ENCODE measurements around the gene PAMR1. TPM values are rescaled to one million over a fixed set of nuclear protein-coding genes. Genes with fewer than 3 reads are reported as not detected.

The PAMR1 gene
- total RNA-seq, 2 donors from 2014 or later: not detected

DNA sequence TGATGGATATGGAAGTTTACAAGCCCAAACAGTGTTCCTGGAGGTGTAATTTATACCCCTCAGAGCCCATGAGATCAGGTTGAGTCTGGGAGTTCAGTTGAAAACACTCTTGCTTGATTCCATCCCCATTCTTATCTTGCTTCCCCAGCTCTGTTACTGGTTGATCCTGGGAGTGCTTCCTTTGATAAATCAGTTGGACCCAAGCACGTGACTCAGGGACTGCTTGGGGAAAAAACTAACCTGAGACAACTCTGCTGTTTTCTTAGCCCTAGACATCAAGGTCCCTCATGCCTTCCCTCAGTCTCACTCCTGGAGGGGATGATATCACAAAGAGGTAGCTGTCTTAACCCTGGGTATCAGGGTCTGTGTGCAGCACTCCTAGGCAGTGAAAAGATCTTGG lies 71.1 kb downstream of the PAMR1 start:
- Mint-ChIP-seq H3K27me3 (peaks cover 39% of the 10 kb centered on the region), H3K4me3 (no peak overlapping the region), H3K4me1 (no peaks in the 10 kb centered on the region), H3K27ac (no peak overlapping the region), H3K36me3 (ENCODE audit: low read depth) (peaks cover 2% of the 10 kb centered on the region)
- no peaks in the 10 kb centered on the region for H3K9me3 ChIP-seq (ENCODE audit: control insufficient read depth, low read length, poor library complexity, severe bottlenecking)
- DNase-seq (no peak), ATAC-seq (no peak)

DNA sequence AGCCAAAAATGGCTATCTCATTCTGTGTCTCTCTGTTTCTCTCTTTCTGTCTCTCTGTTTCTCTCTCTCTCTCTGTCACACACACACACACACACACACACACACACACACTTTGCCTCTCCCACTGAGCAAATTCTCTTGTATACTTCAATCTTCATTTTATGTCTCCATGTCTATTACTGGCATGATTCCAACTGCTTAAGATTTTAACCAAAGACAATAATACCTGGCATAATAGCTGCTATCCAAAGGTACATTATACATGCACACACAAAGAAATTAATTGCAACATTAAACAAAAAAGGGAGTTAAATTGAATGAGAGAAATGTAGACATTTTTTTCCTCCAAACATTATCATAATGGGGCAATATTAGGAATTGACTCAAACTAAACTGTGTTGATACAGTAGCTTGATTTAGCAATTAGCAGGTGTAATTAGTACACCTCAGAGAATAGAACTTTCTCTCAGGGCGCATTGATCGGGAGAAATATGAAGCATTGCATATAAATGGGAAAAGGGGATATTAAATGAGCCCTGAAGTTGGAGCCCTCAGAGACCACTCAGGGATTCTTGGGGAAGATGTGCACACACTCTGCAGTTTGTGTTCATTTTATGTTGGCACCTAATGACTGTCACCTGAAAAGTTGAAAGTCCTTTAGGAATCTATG lies 88.7 kb downstream of the PAMR1 start:
- Mint-ChIP-seq H3K36me3 (ENCODE audit: low read depth) (no peaks in the 10 kb centered on the region), H3K27ac (no peak overlapping the region), H3K27me3 (peaks cover 79% of the 10 kb centered on the region), H3K4me3 (no peak overlapping the region), H3K4me1 (no peaks in the 10 kb centered on the region)
- DNase-seq: no peak
- ATAC-seq: no peak
- no peaks in the 10 kb centered on the region for H3K9me3 ChIP-seq (ENCODE audit: control insufficient read depth, low read length, poor library complexity, severe bottlenecking)

DNA sequence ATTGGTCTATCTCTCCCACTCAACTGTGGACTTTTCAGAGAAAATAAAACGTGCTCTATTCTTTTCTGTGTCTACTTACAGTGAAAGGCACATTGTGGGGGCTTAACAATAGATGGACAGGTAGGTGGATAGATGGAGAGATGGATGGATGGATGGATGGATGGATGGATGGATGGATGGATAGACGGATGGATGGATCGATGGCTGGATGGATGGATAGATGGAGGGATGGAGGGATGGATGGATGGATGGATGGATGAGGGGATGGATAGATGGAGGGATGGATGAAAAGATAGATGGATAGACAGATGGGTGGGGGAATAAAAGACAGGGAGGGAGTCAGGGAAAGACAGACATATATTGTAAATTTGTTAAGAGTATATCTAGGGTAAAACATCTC lies 91.8 kb downstream of the PAMR1 start:
- H3K27me3 Mint-ChIP-seq: peaks cover 80% of the 10 kb centered on the region
- H3K9me3 ChIP-seq (ENCODE audit: control insufficient read depth, low read length, poor library complexity, severe bottlenecking): no peaks in the 10 kb centered on the region
- no peak overlapping the region for H3K27ac Mint-ChIP-seq
- H3K4me1 Mint-ChIP-seq: peaks cover 2% of the 10 kb centered on the region
- H3K36me3 Mint-ChIP-seq (ENCODE audit: low read depth): peaks cover 3% of the 10 kb centered on the region
- no peak overlapping the region for H3K4me3 Mint-ChIP-seq
- ATAC-seq (no peak), DNase-seq (no peak)

DNA sequence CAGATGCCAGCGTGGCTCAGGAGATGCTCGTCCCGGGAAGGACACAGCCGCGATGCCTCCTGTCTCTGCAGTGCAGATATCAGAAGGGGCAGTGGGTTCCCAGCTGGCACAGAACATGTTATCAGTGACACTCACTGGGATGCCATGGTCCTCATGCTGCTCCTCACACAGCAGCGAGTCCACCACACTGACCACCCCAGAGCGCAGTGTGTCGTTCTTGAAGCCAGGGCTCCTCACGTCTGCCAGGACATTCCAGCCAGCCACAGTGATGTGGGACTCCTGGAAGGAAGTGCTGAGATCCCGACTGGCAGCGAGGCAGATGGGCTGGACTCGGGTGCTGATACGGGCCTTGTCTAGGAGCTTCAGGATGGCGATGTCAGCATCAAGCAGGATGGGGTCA lies 93.0 kb downstream of the PAMR1 start:
- no peaks in the 10 kb centered on the region for H3K9me3 ChIP-seq (ENCODE audit: control insufficient read depth, low read length, poor library complexity, severe bottlenecking)
- H3K27me3 Mint-ChIP-seq: peaks cover 80% of the 10 kb centered on the region
- DNase-seq (no peak), ATAC-seq (no peak)
- no peak overlapping the region for H3K4me3 Mint-ChIP-seq
- H3K27ac Mint-ChIP-seq: no peak overlapping the region
- peaks cover 2% of the 10 kb centered on the region for H3K4me1 Mint-ChIP-seq
- H3K36me3 Mint-ChIP-seq (ENCODE audit: low read depth): peaks cover 3% of the 10 kb centered on the region

DNA sequence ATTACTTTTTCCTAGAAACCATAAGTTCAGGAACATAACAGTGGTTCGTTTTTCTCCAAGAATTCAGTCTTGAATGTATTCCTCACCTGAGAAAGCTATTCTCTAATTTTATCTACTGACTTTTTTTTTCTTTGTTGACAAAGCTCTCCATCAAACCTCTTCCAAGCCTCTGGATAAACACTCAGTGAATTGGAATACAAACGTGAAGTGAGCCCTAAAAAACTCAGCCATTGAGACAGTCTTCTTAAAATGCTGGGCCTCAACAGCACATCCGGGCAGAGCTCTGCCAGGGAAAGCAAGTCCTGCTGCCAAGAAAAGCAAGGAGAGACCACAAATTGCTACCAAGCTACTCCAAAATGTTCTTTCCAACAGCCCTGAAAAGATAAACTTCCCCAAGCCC lies 98.3 kb downstream of the PAMR1 start:
- no peak overlapping the region for H3K4me3 Mint-ChIP-seq
- no peak overlapping the region for H3K27ac Mint-ChIP-seq
- no peaks in the 10 kb centered on the region for H3K9me3 ChIP-seq (ENCODE audit: control insufficient read depth, low read length, poor library complexity, severe bottlenecking)
- DNase-seq (no peak), ATAC-seq (no peak)
- peaks cover 3% of the 10 kb centered on the region for H3K36me3 Mint-ChIP-seq (ENCODE audit: low read depth)
- peaks cover 5% of the 10 kb centered on the region for H3K4me1 Mint-ChIP-seq
- H3K27me3 Mint-ChIP-seq: peaks cover 93% of the 10 kb centered on the region

DNA sequence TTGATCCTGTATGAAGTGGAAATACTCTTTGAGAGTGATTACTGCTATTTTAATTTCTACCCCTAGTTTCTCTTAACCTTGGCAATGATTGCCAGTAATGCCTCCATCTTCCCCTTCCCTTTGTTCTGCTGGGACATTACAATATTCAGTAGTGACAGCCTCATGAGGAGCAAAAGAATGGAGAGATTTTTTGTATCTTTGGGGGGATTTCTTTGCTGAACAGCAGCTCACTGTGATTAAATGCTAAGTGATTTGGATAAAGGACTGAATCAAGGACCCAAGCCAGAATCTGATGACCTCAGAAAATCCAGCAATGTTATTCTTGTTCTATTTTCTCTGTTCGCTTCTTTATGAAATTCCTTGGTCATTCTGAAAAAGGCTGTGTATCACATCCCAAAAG lies 99.1 kb downstream of the PAMR1 start:
- no peak for ATAC-seq
- H3K4me3 Mint-ChIP-seq: no peak overlapping the region
- no peak for DNase-seq
- no peaks in the 10 kb centered on the region for H3K9me3 ChIP-seq (ENCODE audit: control insufficient read depth, low read length, poor library complexity, severe bottlenecking)
- peaks cover 94% of the 10 kb centered on the region for H3K27me3 Mint-ChIP-seq
- H3K27ac Mint-ChIP-seq: no peak overlapping the region
- peaks cover 3% of the 10 kb centered on the region for H3K36me3 Mint-ChIP-seq (ENCODE audit: low read depth)
- peaks cover 5% of the 10 kb centered on the region for H3K4me1 Mint-ChIP-seq

DNA sequence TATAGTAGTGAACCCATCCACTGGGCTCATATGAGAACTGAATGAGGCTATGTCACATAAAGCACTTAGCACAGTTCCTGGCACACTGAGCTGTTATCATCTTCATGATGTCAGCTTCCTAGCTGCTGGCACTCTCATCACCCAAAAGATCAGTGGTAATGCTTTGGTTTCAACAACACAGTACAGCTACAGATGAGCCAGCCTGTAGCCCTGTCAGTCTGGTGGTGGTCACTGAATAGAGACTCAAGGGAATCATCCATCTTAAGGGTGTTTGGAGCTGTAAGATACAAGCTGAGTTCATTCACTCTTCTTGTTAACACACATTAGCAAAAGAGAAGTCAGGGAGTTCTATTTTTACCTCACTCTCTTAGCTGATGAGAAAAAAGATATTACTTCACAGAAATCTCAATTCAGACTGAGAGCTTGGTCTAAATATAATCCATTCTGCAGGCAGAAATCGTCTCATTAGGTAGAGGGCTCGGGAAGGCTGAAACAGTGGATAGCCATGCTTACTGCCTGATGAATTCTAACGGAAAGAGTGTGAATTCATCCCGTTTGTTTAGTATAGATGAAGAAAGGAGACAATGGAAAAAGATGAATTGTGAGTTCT lies 99.7 kb downstream of the PAMR1 start:
- no peaks in the 10 kb centered on the region for H3K9me3 ChIP-seq (ENCODE audit: control insufficient read depth, low read length, poor library complexity, severe bottlenecking)
- peaks cover 97% of the 10 kb centered on the region for H3K27me3 Mint-ChIP-seq
- no peak for DNase-seq
- no peak overlapping the region for H3K27ac Mint-ChIP-seq
- peaks cover 6% of the 10 kb centered on the region for H3K36me3 Mint-ChIP-seq (ENCODE audit: low read depth)
- ATAC-seq: no peak
- peaks cover 8% of the 10 kb centered on the region for H3K4me1 Mint-ChIP-seq
- H3K4me3 Mint-ChIP-seq: no peak overlapping the region

DNA sequence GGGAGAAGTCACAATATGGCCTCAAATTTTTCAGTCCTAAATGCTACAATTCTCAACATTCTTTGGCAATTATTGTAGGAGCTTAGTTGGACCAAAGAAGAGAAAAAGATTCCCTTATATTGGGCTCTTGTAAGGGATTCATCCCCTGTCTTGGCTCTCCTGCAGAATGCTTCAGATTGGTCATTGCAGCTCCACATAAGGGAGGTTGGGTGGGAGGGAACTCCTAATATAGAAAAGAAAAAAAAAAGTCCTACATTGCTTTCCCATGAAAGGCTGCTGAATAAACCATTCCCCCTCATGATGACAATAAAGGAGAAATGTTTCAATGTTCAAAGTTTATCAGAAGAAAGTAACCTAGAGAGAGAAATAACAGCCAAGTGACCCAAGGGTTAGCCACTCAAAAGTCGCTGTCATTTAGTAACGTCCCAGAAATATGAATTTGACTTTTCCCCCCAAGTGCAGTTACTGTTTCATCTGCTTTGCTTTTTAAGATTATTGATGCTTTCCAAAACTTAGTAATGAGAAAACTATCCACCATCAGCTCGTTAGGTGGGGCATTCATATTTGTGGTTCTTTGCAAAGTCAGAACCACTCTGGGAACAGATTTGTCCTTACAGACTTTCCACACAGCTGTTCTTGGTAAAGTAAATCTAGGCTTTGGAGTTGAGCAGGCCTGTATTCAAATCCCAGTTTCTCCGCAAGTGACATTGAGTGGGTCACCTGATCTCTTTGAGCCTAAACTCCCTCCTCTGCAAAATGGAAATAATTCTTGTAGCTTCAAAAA lies 101.1 kb downstream of the PAMR1 start:
- Mint-ChIP-seq H3K27ac (no peak overlapping the region), H3K4me1 (peaks cover 10% of the 10 kb centered on the region), H3K27me3 (peaks cover 89% of the 10 kb centered on the region), H3K4me3 (no peak overlapping the region), H3K36me3 (ENCODE audit: low read depth) (peaks cover 5% of the 10 kb centered on the region)
- no peak for ATAC-seq
- H3K9me3 ChIP-seq (ENCODE audit: control insufficient read depth, low read length, poor library complexity, severe bottlenecking): no peaks in the 10 kb centered on the region
- no peak for DNase-seq

DNA sequence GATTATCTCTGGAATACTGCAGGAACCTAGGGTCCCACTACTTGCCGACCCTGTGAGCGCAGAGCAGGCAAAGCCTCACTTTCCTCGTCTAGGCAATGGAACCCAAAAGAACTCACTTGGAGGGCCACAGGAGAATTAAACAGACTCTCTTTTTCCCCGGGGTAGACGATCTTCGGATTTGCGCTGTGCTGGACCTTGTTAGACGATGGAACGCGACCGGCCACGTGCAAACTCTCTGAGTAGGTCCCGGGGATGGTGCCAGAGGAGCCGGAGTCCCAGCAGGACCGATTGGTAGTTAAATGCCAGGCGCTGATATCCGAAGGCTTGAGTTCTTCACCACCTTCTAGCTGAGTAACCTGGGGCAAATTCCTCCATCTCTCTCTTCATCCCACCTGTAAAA lies 105.0 kb downstream of the PAMR1 start:
- Mint-ChIP-seq H3K27ac (no peak overlapping the region), H3K27me3 (peaks cover 86% of the 10 kb centered on the region), H3K36me3 (ENCODE audit: low read depth) (peaks cover 7% of the 10 kb centered on the region), H3K4me3 (peak overlapping the region; percentile 66), H3K4me1 (peaks cover 12% of the 10 kb centered on the region)
- no peak for ATAC-seq
- H3K9me3 ChIP-seq (ENCODE audit: control insufficient read depth, low read length, poor library complexity, severe bottlenecking): no peaks in the 10 kb centered on the region
- no peak for DNase-seq

DNA sequence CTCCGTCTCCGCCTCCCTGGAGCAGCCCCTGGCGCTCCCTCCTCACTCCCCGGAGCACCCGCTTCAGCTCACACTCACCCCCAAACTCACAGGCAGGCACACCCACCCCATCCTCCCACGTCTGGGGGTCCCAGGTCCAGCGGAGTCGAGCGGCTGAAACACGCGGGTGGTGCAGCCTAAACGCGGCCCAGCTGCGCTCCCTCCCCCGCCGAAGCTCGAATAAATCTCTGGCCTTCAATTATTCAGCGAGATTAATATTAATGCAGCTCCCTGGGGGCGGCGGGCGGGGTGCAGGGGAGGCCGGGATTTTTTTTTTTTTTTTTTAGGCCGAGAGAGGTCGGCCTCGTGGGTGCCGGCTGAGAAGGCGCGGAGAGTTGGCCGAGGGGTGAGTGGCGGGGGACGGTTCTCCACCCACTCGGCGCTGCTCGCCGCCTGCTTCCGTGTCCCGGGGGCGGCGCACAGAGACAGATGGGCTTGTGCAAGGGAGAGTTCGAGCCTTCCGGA lies 105.5 kb downstream of the PAMR1 start:
- DNase-seq (no peak), ATAC-seq (no peak)
- Mint-ChIP-seq H3K4me1 (peaks cover 12% of the 10 kb centered on the region), H3K36me3 (ENCODE audit: low read depth) (peaks cover 7% of the 10 kb centered on the region), H3K27me3 (peaks cover 86% of the 10 kb centered on the region), H3K4me3 (peak overlapping the region; percentile 66), H3K27ac (no peak overlapping the region)
- no peaks in the 10 kb centered on the region for H3K9me3 ChIP-seq (ENCODE audit: control insufficient read depth, low read length, poor library complexity, severe bottlenecking)

DNA sequence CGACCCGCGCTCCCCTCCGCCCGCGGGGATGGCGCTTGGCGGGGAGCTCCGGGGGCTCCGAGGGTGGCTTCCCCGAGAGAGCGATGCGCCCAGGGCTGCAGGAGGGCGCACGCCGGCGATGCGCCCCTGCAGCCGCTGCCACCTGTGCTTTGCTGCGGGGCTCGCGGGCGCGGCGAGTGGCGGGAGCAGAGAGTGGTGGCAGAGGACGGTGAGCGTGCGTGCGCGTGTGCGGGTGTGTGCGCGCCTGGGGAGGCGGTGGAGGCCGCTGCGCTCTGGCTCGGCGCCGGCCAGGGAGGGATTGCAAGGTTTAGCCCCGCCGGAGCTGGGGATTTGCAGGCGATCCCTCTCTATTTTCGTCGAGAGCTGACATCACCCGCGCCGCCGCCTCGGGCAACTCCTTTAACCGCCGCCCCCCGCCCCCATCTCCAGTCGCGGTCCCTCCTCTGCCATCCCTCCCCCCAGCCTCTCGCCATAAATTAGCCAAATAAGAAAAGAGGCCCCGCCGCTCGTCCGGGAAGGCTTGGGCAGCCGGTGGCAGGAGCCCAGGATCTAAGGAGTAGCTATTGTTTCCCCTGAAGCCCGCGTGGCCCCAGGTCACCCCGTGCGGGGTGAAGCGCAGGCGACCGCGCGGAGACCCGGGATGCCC lies 106.1 kb downstream of the PAMR1 start, which contains the start of gene SLC1A2:
TSS of gene SLC1A2 (minus strand) at position 375 of the 646 bp plus-strand sequence. CDS start 592 bp downstream, outside the sequence.
- Mint-ChIP-seq H3K4me1 (peaks cover 12% of the 10 kb centered on the region), H3K27me3 (peaks cover 86% of the 10 kb centered on the region), H3K4me3 (peak within 1 kb of the TSS; percentile 80), H3K27ac (no peak within 1 kb of the TSS), H3K36me3 (ENCODE audit: low read depth) (peaks cover 7% of the 10 kb centered on the region)
- H3K9me3 ChIP-seq (ENCODE audit: control insufficient read depth, low read length, poor library complexity, severe bottlenecking): no peaks in the 10 kb centered on the region
- ATAC-seq: no peak
- DNase-seq: no peak

DNA sequence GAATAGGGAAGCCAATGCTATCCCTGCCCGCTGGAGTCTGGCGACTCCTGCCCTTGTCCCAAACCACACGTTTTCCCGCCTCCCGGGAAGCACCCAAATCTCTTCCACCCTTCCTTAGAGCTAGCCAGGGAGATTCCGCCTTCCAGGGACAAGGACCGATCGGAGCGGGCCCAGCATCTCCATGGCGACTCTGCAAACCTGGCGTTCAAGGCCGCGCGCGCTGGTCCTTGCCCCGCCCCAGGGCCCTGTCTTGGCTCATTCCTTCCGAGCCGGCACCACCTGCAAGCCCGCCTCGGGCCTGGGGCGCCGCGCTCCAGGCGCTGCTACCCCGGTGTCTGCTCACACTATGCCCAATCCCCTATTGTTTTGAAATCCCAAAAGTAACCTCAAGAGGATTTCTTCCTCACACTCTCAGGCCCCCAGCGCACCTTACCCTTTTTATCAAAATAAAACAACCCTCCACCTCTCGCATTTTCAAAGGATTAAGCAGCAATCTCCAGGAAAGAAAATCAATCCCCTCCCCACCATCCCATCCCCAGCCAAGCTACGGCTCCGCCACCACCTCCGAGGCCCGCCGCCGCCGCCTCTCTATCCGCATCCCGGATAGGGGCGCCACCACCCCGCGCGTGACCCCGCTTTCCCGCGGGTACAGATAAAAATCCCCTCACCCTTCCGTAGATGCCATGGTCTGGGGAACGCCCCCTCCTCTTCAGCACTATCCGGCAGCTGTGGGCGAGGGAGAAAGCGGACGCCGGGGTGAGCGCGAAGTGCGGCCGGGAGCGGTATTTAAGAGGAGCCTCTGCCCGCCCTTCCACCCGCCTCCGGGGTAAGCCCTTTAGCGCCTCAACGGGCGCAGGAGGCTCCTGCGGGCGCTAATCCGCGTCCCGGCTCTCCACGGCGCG lies 106.9 kb downstream of the PAMR1 start:
- H3K4me3 Mint-ChIP-seq: peak overlapping the region; percentile 80
- H3K27ac Mint-ChIP-seq: no peak overlapping the region
- H3K9me3 ChIP-seq (ENCODE audit: control insufficient read depth, low read length, poor library complexity, severe bottlenecking): no peaks in the 10 kb centered on the region
- ATAC-seq (no peak), DNase-seq (no peak)
- H3K4me1 Mint-ChIP-seq: peaks cover 12% of the 10 kb centered on the region
- H3K36me3 Mint-ChIP-seq (ENCODE audit: low read depth): peaks cover 7% of the 10 kb centered on the region
- H3K27me3 Mint-ChIP-seq: peaks cover 84% of the 10 kb centered on the region
